Bronchial epithelial cell (primary cell): ENCODE data around the gene AFF1. TPM values are rescaled to one million over a fixed set of nuclear protein-coding genes. Genes with fewer than 3 reads are reported as not detected.

Experiments
- DNase-seq: peaks from one replicate; pipeline ENCODE4 v3.0.0-alpha.2; 2010; ENCODE audit warnings: low read depth
- FAIRE-seq: peaks from 2 replicates; lab custom pipeline; 2011; peaks lifted over from hg19 to GRCh38; lab: Jason Lieb, UNC
- H3K27me3 ChIP-seq: 2 replicates; pipeline ENCODE4 v1.5.1; 2011; ENCODE audit warnings: low read length; ENCODE audit not compliant: control insufficient read depth, insufficient read depth
- H3K36me3 ChIP-seq: 2 replicates; pipeline ENCODE4 v1.5.1; 2011; ENCODE audit warnings: low read length; ENCODE audit not compliant: control insufficient read depth, insufficient read depth
- H3K4me3 ChIP-seq: 2 replicates; pipeline ENCODE4 v1.5.1; 2011; ENCODE audit warnings: mild to moderate bottlenecking, low read depth, low read length, control low read depth
- CTCF ChIP-seq: IDR thresholded peaks from 2 replicates; pipeline ENCODE4 v1.5.1; 2011; ENCODE audit warnings: mild to moderate bottlenecking, moderate library complexity, low read length, control low read depth, inconsistent platforms; ENCODE audit not compliant: insufficient read depth, severe bottlenecking
- total RNA-seq: library from RNA; depleted of rRNA; stranded (reverse); fragments of >200 nt; gene quantifications from 2 replicates; pipeline ENCODE4 v1.2.1, GENCODE V29; 2014

AFF1 gene
- total RNA-seq, 1 donor from 2014 or later = 9.2 TPM

GRCh38 chr4:86916392-86916791, 18.4 kb upstream of the AFF1 start:
- Histone ChIP-seq H3K27me3 (no peaks in the 10 kb centered on the region), H3K4me3 (no peak overlapping the region), H3K36me3 (no peaks in the 10 kb centered on the region)
- no peak for DNase-seq
- no peak for TF ChIP-seq CTCF
- no peak for FAIRE-seq

- no peak for FAIRE-seq
- Histone ChIP-seq H3K27me3 (no peaks in the 10 kb centered on the region), H3K36me3 (no peaks in the 10 kb centered on the region), H3K4me3 (no peak overlapping the region)
- TF ChIP-seq CTCF = no peak
- no peak for DNase-seq
These were observed 17.4 kb upstream of the AFF1 start for GRCh38 chr4:86917212-86918039.

GRCh38 chr4:86918539-86919072, 16.2 kb upstream of the AFF1 start:
- DNase-seq (peak; percentile 36), FAIRE-seq (no peak)

GRCh38 chr4:86919561-86920223, 15.1 kb upstream of the AFF1 start:
- Histone ChIP-seq H3K4me3 (no peak overlapping the region), H3K27me3 (no peaks in the 10 kb centered on the region), H3K36me3 (no peaks in the 10 kb centered on the region)
- DNase-seq (no peak), FAIRE-seq (no peak)
- no peak for TF ChIP-seq CTCF

More at GRCh38 chr4:86918539-86919072, 16.2 kb upstream of the AFF1 start:
- TF ChIP-seq CTCF = no peak
- Histone ChIP-seq H3K27me3 (no peaks in the 10 kb centered on the region), H3K4me3 (no peak overlapping the region), H3K36me3 (no peaks in the 10 kb centered on the region)

- FAIRE-seq = no peak
- peak; percentile 79 for DNase-seq
- TF ChIP-seq CTCF = no peak
- H3K36me3 ChIP-seq = no peaks in the 10 kb centered on the region
- no peak overlapping the region for H3K4me3 ChIP-seq
- H3K27me3 ChIP-seq = no peaks in the 10 kb centered on the region
These were observed 13.1 kb upstream of the AFF1 start for GRCh38 chr4:86921608-86922252.
